Measurements from ENCODE around the gene MEGF11.

DNA sequence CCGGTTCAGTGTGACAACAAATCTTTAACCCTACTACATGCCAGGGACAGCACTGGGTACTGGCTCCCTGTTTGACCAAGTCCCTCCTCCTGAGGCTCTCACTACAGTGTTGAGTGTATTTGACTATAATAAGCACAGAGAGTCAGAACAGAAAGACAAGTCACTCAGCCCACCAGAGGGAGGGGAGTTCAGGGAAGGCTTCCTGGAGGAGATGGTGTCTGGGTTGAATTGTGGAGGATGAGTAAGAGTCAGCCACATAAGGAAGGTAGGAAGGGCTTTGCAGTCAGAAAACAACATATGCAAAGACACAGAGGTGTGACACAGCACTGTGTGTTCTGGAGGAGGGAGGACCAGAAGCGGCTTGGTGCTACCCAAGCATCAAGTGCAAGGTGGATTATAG, 17.7 kb downstream of the MEGF11 start:
- TF ChIP-seq CTCF (IDR thresholded peaks at IDR 0.05) (no peak), POLR2AphosphoS5 (IDR thresholded peaks at IDR 0.05; ENCODE audit: insufficient read depth in 1 of 2, low read depth in 1 of 2) (no peak), POLR2A (IDR thresholded peaks at IDR 0.05) (no peak)
